H1 (cell line): ENCODE measurements around the gene PLEKHA5. TPM values are rescaled to one million over a fixed set of nuclear protein-coding genes. Genes with fewer than 3 reads are reported as not detected.

Experiments used
- BCL11A ChIP-seq, 2 experiments: IDR thresholded peaks; one replicate each; pipeline ENCODE4 v1.6.1; 2011; ENCODE audit warnings: low read depth in 2 of 2, low read length in 2 of 2, mild to moderate bottlenecking in 2 of 2
- HDAC6 ChIP-seq: IDR thresholded peaks from one replicate; pipeline ENCODE4 v1.7.1; 2012; ENCODE audit warnings: low read depth, mild to moderate bottlenecking, inconsistent platforms, low read length, moderate library complexity
- SAP30 ChIP-seq: fragments of 300-600 bp; sonication (generic); IDR thresholded peaks from 2 replicates; pipeline ENCODE4 v1.7.1; 2012; ENCODE audit warnings: low read length, moderate library complexity, mild to moderate bottlenecking, inconsistent platforms; ENCODE audit not compliant: insufficient read depth, insufficient replicate concordance
- polyA plus RNA-seq, 7 experiments: library from polyadenylated mRNA; depleted of rRNA in 3 of 7; stranded (reverse) in 5 of 7; unstranded in 2 of 7; fragments of >200 nt in 5 of 7; fragments of 200-250 nt in 2 of 7; gene quantifications; 1 replicate in 5 of 7; 2 replicates in 1 of 7; 4 replicates in 1 of 7; pipeline versions ENCODE4 v1.2.1 to v1.2.3, GENCODE V29; 2011 to 2013; ENCODE audit warnings: missing spikeins in 2 of 7, mixed read lengths in 2 of 7
- total RNA-seq: library from RNA; stranded (reverse); fragmentation: NEBNext Ultra II Directional; extraction: Animal tissue kit (Norgen Biotek cat#: 25700); gene quantifications from 2 replicates; pipeline ENCODE4 v1.2.1, GENCODE V29; 2021
- TF ChIP-seq, protein P1 (sequence below): IDR thresholded peaks from 2 replicates; pipeline ENCODE4 v1.6.1; 2012; ENCODE audit warnings: inconsistent platforms

The PLEKHA5 gene
- total and polyA plus RNA-seq, 2 of the 8 experiments (the other 6 are each of a cell fraction or from before 2014, with no cell fraction given) = 17.2 to 66.1 TPM

DNA sequence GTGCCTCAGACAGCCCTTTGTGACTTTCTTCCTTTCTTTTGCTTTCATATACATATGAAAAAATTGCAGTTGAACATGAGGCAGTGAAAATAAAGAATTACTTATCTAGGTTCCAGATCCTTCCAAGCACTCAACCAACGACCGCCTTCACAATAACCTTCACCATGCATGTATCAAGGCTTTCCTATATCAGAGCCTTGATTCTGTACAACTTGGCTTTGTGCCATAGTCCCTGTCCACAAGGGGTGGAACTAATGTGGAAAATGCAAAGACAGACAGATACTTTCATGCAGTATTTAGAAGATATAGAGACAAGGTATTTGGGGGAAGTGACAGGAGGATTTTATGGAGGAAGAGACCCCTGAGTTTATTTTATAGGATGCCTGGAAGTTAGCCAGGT is 48.6 kb upstream of the PLEKHA5 start (continued):
- no peak for TF ChIP-seq BCL11A (IDR thresholded peaks at IDR 0.05; ENCODE audit: low read depth in 2 of 2, low read length in 2 of 2)
- TF ChIP-seq SAP30 = no peak
- TF ChIP-seq, protein P1, sequence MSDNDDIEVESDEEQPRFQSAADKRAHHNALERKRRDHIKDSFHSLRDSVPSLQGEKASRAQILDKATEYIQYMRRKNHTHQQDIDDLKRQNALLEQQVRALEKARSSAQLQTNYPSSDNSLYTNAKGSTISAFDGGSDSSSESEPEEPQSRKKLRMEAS = no peak
- no peak for TF ChIP-seq HDAC6
